Skeletal muscle cell (primary cell): Measurements from ENCODE around the gene TECPR1.

Experiments used
- DNase-seq: peaks from one replicate; pipeline ENCODE4 v3.0.0-alpha.2; 2010; ENCODE audit warnings: low read depth
- H3K4me3 ChIP-seq: 2 replicates; pipeline ENCODE4 v1.5.1; 2011; ENCODE audit warnings: low read depth, mild to moderate bottlenecking, control low read depth, low read length, moderate library complexity

The TECPR1 gene

GRCh38 chr7:98174334-98175259 lies 77.4 kb downstream of the TECPR1 start:
- no peak for DNase-seq
- H3K4me3 ChIP-seq, result no peak overlapping the region

- no peak overlapping the region for H3K4me3 ChIP-seq
- DNase-seq, result no peak
Measured at GRCh38 chr7:98171449-98171848, 80.6 kb downstream of the TECPR1 start.

- DNase-seq, result no peak
- no peak overlapping the region for H3K4me3 ChIP-seq
Measured at GRCh38 chr7:98170966-98171365, 81.1 kb downstream of the TECPR1 start.

GRCh38 chr7:98168904-98169621 lies 83.0 kb downstream of the TECPR1 start:
- no peak overlapping the region for H3K4me3 ChIP-seq
- no peak for DNase-seq

GRCh38 chr7:98168181-98168903 lies 83.7 kb downstream of the TECPR1 start:
- H3K4me3 ChIP-seq, result no peak overlapping the region
- peak; percentile 19 for DNase-seq

GRCh38 chr7:98167653-98168052 lies 84.4 kb downstream of the TECPR1 start:
- no peak overlapping the region for H3K4me3 ChIP-seq
- no peak for DNase-seq

- H3K4me3 ChIP-seq, result no peak overlapping the region
- DNase-seq, result no peak
Measured at GRCh38 chr7:98166668-98166970, 85.4 kb downstream of the TECPR1 start.

GRCh38 chr7:98165827-98166667 lies 86.0 kb downstream of the TECPR1 start:
- DNase-seq, result no peak
- H3K4me3 ChIP-seq, result no peak overlapping the region
